ENCODE data around the gene UBXN2A. TPM values are rescaled to one million over a fixed set of nuclear protein-coding genes. Genes with fewer than 3 reads are reported as not detected.

Gene UBXN2A
- polyA plus RNA-seq, 3 donors = 2.0 to 6.8 (median 5.5) TPM

DNA sequence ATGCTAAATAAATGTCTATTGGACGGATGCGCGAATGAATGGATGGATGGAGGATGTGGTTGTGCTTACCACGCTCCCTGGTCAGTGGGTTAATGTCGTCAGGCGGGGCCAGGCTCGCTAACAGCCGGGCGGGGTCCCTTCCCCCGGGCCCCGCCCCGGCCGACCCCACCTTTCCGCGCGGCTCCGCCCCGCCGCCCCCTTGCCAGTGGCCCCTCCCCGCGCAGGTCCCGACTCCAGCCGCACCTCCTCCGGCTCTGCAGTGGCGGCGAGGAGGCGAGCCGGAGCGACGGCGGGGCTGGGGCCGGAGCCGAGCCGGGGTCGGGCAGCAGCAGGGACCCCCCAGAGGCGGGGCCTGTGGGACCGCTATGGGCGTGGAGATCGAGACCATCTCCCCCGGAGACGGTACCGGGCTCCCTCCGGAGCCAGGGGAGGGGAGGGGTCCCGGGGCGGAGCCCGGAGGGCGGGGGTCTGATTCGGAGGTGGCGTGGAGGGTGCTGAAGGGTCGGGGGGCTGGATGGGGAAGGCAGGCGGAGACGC is 109.3 kb downstream of the UBXN2A start, which contains the start of gene FKBP1B:
Gene FKBP1B, plus strand, starts transcription at position 257 of the 537 bp plus-strand sequence. Its CDS starts 109 bp downstream, at position 366.
- peaks cover 24 to 32% of the 10 kb centered on the region in 2 donors for H3K4me1 ChIP-seq (ENCODE audit: control insufficient read depth in 1 of 2, insufficient read depth in 2 of 2, low read length in 2 of 2)
- Mint-ChIP-seq H3K4me3 (no peak within 1 kb of the TSS), H3K4me1 (peaks cover 24% of the 10 kb centered on the region), H3K27ac (no peak within 1 kb of the TSS), H3K36me3 (no peaks in the 10 kb centered on the region), H3K27me3 (ENCODE audit: low read depth in 3 of 3) (peaks cover 11 to 26% (median 19%) of the 10 kb centered on the region in 3 donors), H3K9me3 (peaks cover 0 to 5% (median 0%) of the 10 kb centered on the region in 7 donors)
- peak within 1 kb of the TSS; percentile 45 to 84 (median 67) for H3K4me3 ChIP-seq (replicated peaks in 1 of 3; ENCODE audit: low read depth in 2 of 3, low read length in 3 of 3)
- peak within 1 kb of the TSS; percentile 96 for H2AFZ ChIP-seq (ENCODE audit: insufficient read depth, low read depth, low read length, poor library complexity, severe bottlenecking)
- peaks cover 7% of the 10 kb centered on the region for H3K79me2 ChIP-seq (ENCODE audit: insufficient read depth, low read length)
- TF ChIP-seq, protein P1, sequence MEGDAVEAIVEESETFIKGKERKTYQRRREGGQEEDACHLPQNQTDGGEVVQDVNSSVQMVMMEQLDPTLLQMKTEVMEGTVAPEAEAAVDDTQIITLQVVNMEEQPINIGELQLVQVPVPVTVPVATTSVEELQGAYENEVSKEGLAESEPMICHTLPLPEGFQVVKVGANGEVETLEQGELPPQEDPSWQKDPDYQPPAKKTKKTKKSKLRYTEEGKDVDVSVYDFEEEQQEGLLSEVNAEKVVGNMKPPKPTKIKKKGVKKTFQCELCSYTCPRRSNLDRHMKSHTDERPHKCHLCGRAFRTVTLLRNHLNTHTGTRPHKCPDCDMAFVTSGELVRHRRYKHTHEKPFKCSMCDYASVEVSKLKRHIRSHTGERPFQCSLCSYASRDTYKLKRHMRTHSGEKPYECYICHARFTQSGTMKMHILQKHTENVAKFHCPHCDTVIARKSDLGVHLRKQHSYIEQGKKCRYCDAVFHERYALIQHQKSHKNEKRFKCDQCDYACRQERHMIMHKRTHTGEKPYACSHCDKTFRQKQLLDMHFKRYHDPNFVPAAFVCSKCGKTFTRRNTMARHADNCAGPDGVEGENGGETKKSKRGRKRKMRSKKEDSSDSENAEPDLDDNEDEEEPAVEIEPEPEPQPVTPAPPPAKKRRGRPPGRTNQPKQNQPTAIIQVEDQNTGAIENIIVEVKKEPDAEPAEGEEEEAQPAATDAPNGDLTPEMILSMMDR (IDR thresholded peaks at IDR 0.05) = no peak
- H4K20me1 ChIP-seq (ENCODE audit: insufficient read depth, low read length) = no peaks in the 10 kb centered on the region
- H3K9me3 ChIP-seq (replicated peaks in 1 of 2; ENCODE audit: control insufficient read depth in 1 of 2, insufficient read depth in 1 of 2, low read length in 2 of 2) = no peaks in the 10 kb centered on the region
- intact Hi-C loops (cut with micrococcal nuclease) = loop anchor here in 1 of 2 donors (5.0 to 10.0 kb wide), 2 partner anchors 33 to 105 kb away; partner anchors contain the start of genes TP53I3 and UBXN2A
- H3K27ac ChIP-seq (ENCODE audit: low read depth in 1 of 2, low read length in 2 of 2) = no peak within 1 kb of the TSS
- H3K27me3 ChIP-seq (ENCODE audit: control insufficient read depth in 2 of 2, insufficient read depth in 2 of 2, low read length in 2 of 2) = peaks cover 11 to 21% of the 10 kb centered on the region in 2 donors
- peak within 1 kb of the TSS; percentile 95 for H3K4me2 ChIP-seq (replicated peaks; ENCODE audit: extremely low read depth, low read length, poor library complexity, severe bottlenecking)
- no peaks in the 10 kb centered on the region for H3K36me3 ChIP-seq (replicated peaks in 1 of 2; ENCODE audit: control insufficient read depth in 1 of 2, insufficient read depth in 2 of 2, low read length in 2 of 2)
- peak within 1 kb of the TSS; percentile 67 for H3K9ac ChIP-seq (ENCODE audit: insufficient read depth, low read length, poor library complexity, severe bottlenecking)
- 0% methylated on average over 47 of the region's 52 CpGs for WGBS (ENCODE audit: insufficient coverage)
- DNase-seq = no peak

DNA sequence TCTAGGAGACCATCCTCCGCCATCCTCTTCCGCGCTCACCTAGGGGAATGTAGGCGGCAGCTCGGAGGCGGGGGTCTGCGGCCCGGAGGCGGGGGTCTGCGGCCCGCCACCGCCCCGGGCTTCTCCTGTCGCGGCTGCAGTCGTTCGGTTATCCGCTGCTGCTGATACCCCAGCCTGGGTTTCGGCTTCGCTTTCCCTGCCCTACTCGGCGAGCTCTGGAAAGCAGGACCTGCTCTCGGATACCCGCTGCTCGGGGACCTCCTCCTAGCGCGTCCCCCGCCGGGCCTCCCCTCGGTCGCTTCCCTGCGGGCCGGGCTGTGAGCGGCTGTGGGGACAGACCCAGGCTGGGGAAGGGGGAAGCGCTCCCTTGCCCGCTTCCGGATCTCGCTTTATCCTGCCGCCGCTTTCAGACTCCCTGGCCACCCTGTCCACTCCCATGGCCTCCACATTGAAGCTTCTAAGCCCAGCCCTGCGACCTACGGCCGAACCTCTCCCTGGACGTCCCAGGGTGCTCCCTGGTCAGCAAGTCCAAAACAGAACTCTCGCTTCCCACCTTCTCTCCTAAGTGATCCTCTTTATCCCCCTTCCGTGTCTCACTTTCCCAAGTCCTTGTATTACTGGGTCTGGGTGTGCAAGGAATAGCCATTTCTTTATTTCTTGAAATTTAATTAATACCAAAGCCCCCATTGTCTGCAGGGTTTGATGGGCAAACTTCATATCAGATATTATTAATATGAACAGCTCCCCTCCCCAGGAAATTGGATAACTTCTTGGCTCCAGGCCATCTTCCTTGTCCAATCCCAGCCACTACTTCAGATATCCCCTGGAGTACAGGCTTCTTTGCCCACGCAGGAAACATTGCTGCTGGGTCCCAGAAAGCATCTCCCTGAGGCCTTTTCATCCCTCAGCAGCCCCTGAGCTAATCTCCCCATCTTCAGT is 110.0 kb downstream of the UBXN2A start:
- Histone ChIP-seq H3K9ac (ENCODE audit: insufficient read depth, low read length, poor library complexity, severe bottlenecking) (peak overlapping the region; percentile 67), H3K79me2 (ENCODE audit: insufficient read depth, low read length) (peaks cover 7% of the 10 kb centered on the region), H3K36me3 (replicated peaks in 1 of 2; ENCODE audit: control insufficient read depth in 1 of 2, insufficient read depth in 2 of 2, low read length in 2 of 2) (no peaks in the 10 kb centered on the region), H3K4me2 (replicated peaks; ENCODE audit: extremely low read depth, low read length, poor library complexity, severe bottlenecking) (peak overlapping the region; percentile 95), H4K20me1 (ENCODE audit: insufficient read depth, low read length) (no peaks in the 10 kb centered on the region), H3K27ac (ENCODE audit: low read depth in 1 of 2, low read length in 2 of 2) (no peak overlapping the region), H3K4me3 (replicated peaks in 1 of 3; ENCODE audit: low read depth in 2 of 3, low read length in 3 of 3) (peak overlapping the region; percentile 45 to 84 (median 67)), H3K27me3 (ENCODE audit: control insufficient read depth in 2 of 2, insufficient read depth in 2 of 2, low read length in 2 of 2) (peaks cover 11 to 21% of the 10 kb centered on the region in 2 donors), H3K9me3 (replicated peaks in 1 of 2; ENCODE audit: control insufficient read depth in 1 of 2, insufficient read depth in 1 of 2, low read length in 2 of 2) (no peaks in the 10 kb centered on the region), H2AFZ (ENCODE audit: insufficient read depth, low read depth, low read length, poor library complexity, severe bottlenecking) (peak overlapping the region; percentile 96), H3K4me1 (ENCODE audit: control insufficient read depth in 1 of 2, insufficient read depth in 2 of 2, low read length in 2 of 2) (peaks cover 24 to 32% of the 10 kb centered on the region in 2 donors)
- DNase-seq = peak; percentile 18 to 43 (median 40)
- intact Hi-C loops (cut with micrococcal nuclease) = no loop called here
- H3K9me3 Mint-ChIP-seq = peaks cover 0 to 5% (median 0%) of the 10 kb centered on the region in 7 donors
- peaks cover 24% of the 10 kb centered on the region for H3K4me1 Mint-ChIP-seq
- no peaks in the 10 kb centered on the region for H3K36me3 Mint-ChIP-seq
- TF ChIP-seq, protein P1 (IDR thresholded peaks at IDR 0.05) = no peak
- WGBS (ENCODE audit: insufficient coverage) = 8% methylated on average over 43 of the region's 47 CpGs
- H3K27me3 Mint-ChIP-seq (ENCODE audit: low read depth in 3 of 3) = peaks cover 11 to 26% (median 19%) of the 10 kb centered on the region in 3 donors
- no peak overlapping the region for H3K4me3 Mint-ChIP-seq
- no peak overlapping the region for H3K27ac Mint-ChIP-seq

Data from CD14-positive monocyte (primary cell).